Sigmoid colon (tissue), 4 donors: ENCODE measurements around the gene PTGS2.
"Not testable (repeated sequence)": the region's sequence is repeated elsewhere in the genome, so short reads cannot be mapped to it uniquely, and the experiment has no call there.

Experiments used
- CTCF ChIP-seq, 4 experiments: fragments of 450-650 bp in 3 of 4; fragments of 200-600 bp in 1 of 4; IDR thresholded peaks; one replicate each; pipeline ENCODE4 v1.5.1; 2016 to 2019; ENCODE audit warnings: antibody characterized with exemption in 4 of 4, mild to moderate bottlenecking in 3 of 4, moderate library complexity in 2 of 4
- EP300 ChIP-seq, 4 donors: sonication (generic); formaldehyde crosslinking; IDR thresholded peaks; one replicate each; pipeline ENCODE4 v1.6.1; 2017; ENCODE audit warnings: antibody characterized with exemption in 4 of 4
- POLR2A ChIP-seq, 2 donors: fragments of 450-650 bp; IDR thresholded peaks; one replicate each; pipeline ENCODE4 v1.6.1; 2016; ENCODE audit warnings: antibody characterized with exemption in 2 of 2, mild to moderate bottlenecking in 2 of 2, moderate library complexity in 2 of 2
- POLR2AphosphoS5 ChIP-seq, 4 donors: sonication (generic); formaldehyde crosslinking; IDR thresholded peaks; one replicate each; pipeline ENCODE4 v1.6.1; 2017; ENCODE audit warnings: antibody characterized with exemption in 4 of 4

- TF ChIP-seq POLR2A, CTCF, EP300, POLR2AphosphoS5 (IDR thresholded peaks at IDR 0.05): not testable (repeated sequence)
Observed at GRCh38 chr1:186664217-186664616, 16.0 kb downstream of the PTGS2 start.
